DMS53 treated with DMSO at 0.1 percent for 48 hours (cell line): ENCODE measurements around the gene SPPL2C.
A peak's percentile ranks its signal among the peaks of the same experiment; 100 is the strongest.

Source experiments
- DNase-seq: peaks from one replicate; lab custom pipeline; 2025; ENCODE audit not compliant: unreplicated experiment; lab: John Stamatoyannopoulos, UW

Gene SPPL2C

GRCh38 chr17:45874151-45874550, 29.5 kb downstream of the SPPL2C start:
- no peak for DNase-seq

GRCh38 chr17:45876539-45876938, 31.9 kb downstream of the SPPL2C start:
- DNase-seq = no peak

GRCh38 chr17:45877467-45877866, 32.8 kb downstream of the SPPL2C start:
- DNase-seq = no peak

- no peak for DNase-seq
Measured at GRCh38 chr17:45883063-45883462, 38.4 kb downstream of the SPPL2C start.

GRCh38 chr17:45886852-45887251, 42.2 kb downstream of the SPPL2C start:
- DNase-seq = no peak

GRCh38 chr17:45888392-45888791, 43.7 kb downstream of the SPPL2C start:
- DNase-seq = no peak

GRCh38 chr17:45889579-45889978, 44.9 kb downstream of the SPPL2C start:
- DNase-seq = no peak

- DNase-seq = peak; percentile 60
Measured at GRCh38 chr17:45893725-45894021, 49.0 kb downstream of the SPPL2C start.

GRCh38 chr17:45894022-45894784, 49.5 kb downstream of the SPPL2C start, which contains the start of gene MAPT:
MAPT (plus strand) TSS chr17:45894554; CDS start chr17:45962338, 67,784 bp downstream.
- peak; percentile 96 for DNase-seq

- peak; percentile 31 for DNase-seq
Measured at GRCh38 chr17:45895304-45895968, 50.8 kb downstream of the SPPL2C start.

GRCh38 chr17:45895969-45896785, 51.5 kb downstream of the SPPL2C start:
- no peak for DNase-seq
